SK-N-SH treated with all-trans-retinoic acid at 6 μM for 48 hours (cell line): ENCODE measurements around the gene KAT7.

Experiments used
- ARNTL ChIP-seq: fragments of 450-650 bp; formaldehyde crosslinking; IDR thresholded peaks from 2 replicates; pipeline ENCODE4 v1.5.0; 2020; ENCODE audit warnings: low read depth, mild to moderate bottlenecking, moderate library complexity, borderline replicate concordance
- ZC3H10 ChIP-seq: fragments of 250-450 bp; sonication (Bioruptor Pico); IDR thresholded peaks from 2 replicates; pipeline ENCODE4 v1.5.1; 2021; ENCODE audit warnings: mild to moderate bottlenecking, moderate library complexity

DNA sequence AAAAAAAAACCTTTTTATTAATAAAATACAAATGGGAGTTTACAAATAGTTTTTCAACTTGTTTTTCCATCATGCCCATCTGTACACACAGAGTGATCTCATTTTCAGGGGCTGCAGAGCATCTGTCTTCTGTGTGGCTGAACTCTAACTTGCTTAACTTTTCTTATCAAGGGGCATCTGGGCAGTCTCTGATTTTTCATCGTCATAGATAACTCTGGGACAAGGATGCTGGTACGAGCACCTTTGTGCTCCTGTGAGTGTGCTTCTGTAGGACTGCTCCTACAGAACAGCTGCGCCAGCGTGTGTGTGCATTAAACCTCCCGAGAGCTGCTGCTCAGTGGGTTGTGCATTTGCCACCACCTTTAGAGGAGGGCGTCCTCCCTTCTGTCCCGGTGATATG lies 94.0 kb downstream of the KAT7 start:
- TF ChIP-seq ARNTL = no peak
- no peak for TF ChIP-seq ZC3H10 (CRISPR knock-in tag)
